H9 (cell line): ENCODE data around the gene OVOL3. TPM values are rescaled to one million over a fixed set of nuclear protein-coding genes. Genes with fewer than 3 reads are reported as not detected.
"Not testable (repeated sequence)": the region's sequence is repeated elsewhere in the genome, so short reads cannot be mapped to it uniquely, and the experiment has no call there.

Experiments
- DNase-seq: peaks from one replicate; pipeline ENCODE4 v3.0.0-alpha.2; 2017
- H2AFZ ChIP-seq: one replicate; pipeline ENCODE4 v1.6.1; 2013; ENCODE audit warnings: mild to moderate bottlenecking, low read length, control low read depth, moderate library complexity
- H2AK5ac ChIP-seq: 2 replicates; pipeline ENCODE4 v1.6.1; 2013; ENCODE audit warnings: low read length, control low read depth, mixed read lengths; ENCODE audit not compliant: insufficient read length
- H2BK120ac ChIP-seq: one replicate; pipeline ENCODE4 v1.6.1; 2013; ENCODE audit warnings: low read depth, mild to moderate bottlenecking, low read length, control low read depth, inconsistent platforms; ENCODE audit not compliant: poor library complexity, severe bottlenecking
- H2BK12ac ChIP-seq: 2 replicates; pipeline ENCODE4 v1.6.1; 2013; ENCODE audit warnings: low read length, control low read depth, mixed read lengths, low read depth; ENCODE audit not compliant: insufficient read length
- H2BK15ac ChIP-seq: 2 replicates; pipeline ENCODE4 v1.6.1; 2013; ENCODE audit warnings: low read depth, low read length, control low read depth
- H2BK20ac ChIP-seq: one replicate; pipeline ENCODE4 v1.6.1; 2013; ENCODE audit warnings: low read depth, mild to moderate bottlenecking, low read length, control low read depth, inconsistent platforms; ENCODE audit not compliant: poor library complexity, severe bottlenecking
- H2BK5ac ChIP-seq: 2 replicates; pipeline ENCODE4 v1.6.1; 2013; ENCODE audit warnings: low read length, control low read depth, mixed read lengths; ENCODE audit not compliant: insufficient read length
- H3K14ac ChIP-seq: 2 replicates; pipeline ENCODE4 v1.6.1; 2013; ENCODE audit warnings: low read length, control low read depth; ENCODE audit not compliant: insufficient read depth
- H3K18ac ChIP-seq: 2 replicates; pipeline ENCODE4 v1.6.1; 2013; ENCODE audit warnings: low read depth, mild to moderate bottlenecking, mixed read lengths, low read length, control low read depth; ENCODE audit not compliant: insufficient read length
- H3K23ac ChIP-seq: 2 replicates; pipeline ENCODE4 v1.6.1; 2013; ENCODE audit warnings: low read length, control low read depth, mixed read lengths, low read depth; ENCODE audit not compliant: insufficient read length
- H3K23me2 ChIP-seq: 2 replicates; pipeline ENCODE4 v1.6.1; 2013; ENCODE audit warnings: low read depth, mild to moderate bottlenecking, mixed read lengths, low read length, control low read depth; ENCODE audit not compliant: insufficient read length, poor library complexity, severe bottlenecking
- H3K27ac ChIP-seq: 2 replicates; pipeline ENCODE4 v1.5.1; 2013; ENCODE audit warnings: low read length, control low read depth, mixed read lengths, low read depth; ENCODE audit not compliant: insufficient read length
- H3K27me3 ChIP-seq: 2 replicates; pipeline ENCODE4 v1.6.1; 2013; ENCODE audit warnings: low read length, control low read depth, inconsistent platforms; ENCODE audit not compliant: insufficient read depth
- H3K4ac ChIP-seq: 2 replicates; pipeline ENCODE4 v1.6.1; 2013; ENCODE audit warnings: low read depth, mild to moderate bottlenecking, control low read depth, inconsistent platforms, low read length, moderate library complexity
- H3K4me1 ChIP-seq: 2 replicates; pipeline ENCODE4 v1.6.1; 2013; ENCODE audit warnings: low read length, control low read depth, inconsistent platforms; ENCODE audit not compliant: insufficient read depth
- H3K4me2 ChIP-seq: 2 replicates; pipeline ENCODE4 v1.6.1; 2013; ENCODE audit warnings: low read length, control low read depth, mixed read lengths; ENCODE audit not compliant: insufficient read length, insufficient read depth
- H3K56ac ChIP-seq: 2 replicates; pipeline ENCODE4 v1.6.1; 2013; ENCODE audit warnings: low read depth, mild to moderate bottlenecking, mixed read lengths, low read length, control low read depth; ENCODE audit not compliant: insufficient read length
- H3K79me1 ChIP-seq: 2 replicates; pipeline ENCODE4 v1.6.1; 2013; ENCODE audit warnings: low read depth, mild to moderate bottlenecking, moderate library complexity, low read length, control low read depth, inconsistent platforms; ENCODE audit not compliant: insufficient read depth, poor library complexity, severe bottlenecking
- H3K79me2 ChIP-seq: 2 replicates; pipeline ENCODE4 v1.6.1; 2013; ENCODE audit warnings: low read length, control low read depth, inconsistent platforms; ENCODE audit not compliant: insufficient read depth
- H3K9ac ChIP-seq: 2 replicates; pipeline ENCODE4 v1.6.1; 2013; ENCODE audit warnings: low read length, control low read depth, mixed read lengths; ENCODE audit not compliant: insufficient read length; ENCODE audit errors: extremely low read depth
- H3K9me3 ChIP-seq: one replicate; pipeline ENCODE4 v1.6.1; 2013; ENCODE audit warnings: low read depth, low read length, inconsistent platforms; ENCODE audit not compliant: control insufficient read depth
- H3T11ph ChIP-seq: one replicate; pipeline ENCODE4 v1.6.1; 2013; ENCODE audit warnings: mild to moderate bottlenecking, low read length, control low read depth, inconsistent platforms
- H4K20me1 ChIP-seq: one replicate; pipeline ENCODE4 v1.6.1; 2013; ENCODE audit not compliant: control insufficient read depth, insufficient read length, insufficient read depth
- H4K5ac ChIP-seq: 2 replicates; pipeline ENCODE4 v1.6.1; 2013; ENCODE audit warnings: low read depth, mild to moderate bottlenecking, mixed read lengths, low read length, control low read depth; ENCODE audit not compliant: insufficient read length
- H4K8ac ChIP-seq: replicated peaks from 2 replicates; pipeline ENCODE4 v1.6.1; 2013; ENCODE audit warnings: low read length, control low read depth, mixed read lengths, low read depth; ENCODE audit not compliant: insufficient read length
- H4K91ac ChIP-seq: 2 replicates; pipeline ENCODE4 v1.6.1; 2013; ENCODE audit warnings: low read depth, mild to moderate bottlenecking, moderate library complexity, mixed read lengths, low read length, control low read depth; ENCODE audit not compliant: insufficient read length
- H3K27ac Mint-ChIP-seq, 3 experiments: 2 replicates in 2 of 3; 3 replicates in 1 of 3; pipeline ENCODE4 v1.8.0; 2020 to 2021; ENCODE audit warnings: mixed read lengths in 3 of 3, mild to moderate bottlenecking in 1 of 3, moderate library complexity in 1 of 3
- H3K27me3 Mint-ChIP-seq: 2 replicates; pipeline ENCODE4 v1.8.0; 2021; ENCODE audit warnings: low read depth, mild to moderate bottlenecking, moderate library complexity, mixed read lengths
- H3K36me3 Mint-ChIP-seq, 3 experiments: 2 replicates in 2 of 3; 3 replicates in 1 of 3; pipeline ENCODE4 v1.8.0; 2020 to 2021; ENCODE audit warnings: low read depth in 3 of 3, mixed read lengths in 3 of 3; ENCODE audit not compliant: insufficient read depth in 1 of 3
- H3K4me1 Mint-ChIP-seq, 2 experiments: 2 replicates each; pipeline ENCODE4 v1.8.0; 2020; ENCODE audit warnings: mixed read lengths in 2 of 2
- H3K4me3 Mint-ChIP-seq, 2 experiments: 2 replicates in 1 of 2; 3 replicates in 1 of 2; pipeline ENCODE4 v1.8.0; 2020 to 2021; ENCODE audit warnings: mild to moderate bottlenecking in 2 of 2, mixed read lengths in 2 of 2, moderate library complexity in 1 of 2
- H3K9me3 Mint-ChIP-seq, 2 experiments: 2 replicates in 1 of 2; 3 replicates in 1 of 2; pipeline ENCODE4 v1.8.0; 2020; ENCODE audit warnings: mild to moderate bottlenecking in 2 of 2, mixed read lengths in 2 of 2, moderate library complexity in 1 of 2
- WGBS: extraction: QIAGEN DNeasy Blood & Tissue Kit; methylation state at CpG from one replicate; pipeline ENCODE4 v1.1.7; 2013; ENCODE audit warnings: missing lambda C conversion rate, low lambda C conversion rate, mixed read lengths; ENCODE audit not compliant: insufficient read length; ENCODE audit errors: extremely low coverage; 5-methylcytosine and 5-hydroxymethylcytosine counted together
- total RNA-seq: library from RNA; stranded (reverse); gene quantifications from 2 replicates; pipeline ENCODE4 v1.2.1, GENCODE V29; 2021
- TF ChIP-seq, protein P1 (sequence below): fragments of 200-600 bp; sonication (generic); conservative IDR thresholded peaks from 3 replicates; pipeline ENCODE4 v1.8.0; 2021; ENCODE audit warnings: antibody characterized with exemption, mild to moderate bottlenecking

The OVOL3 gene
- total RNA-seq, 1 experiment from 2014 or later, result not detected

DNA sequence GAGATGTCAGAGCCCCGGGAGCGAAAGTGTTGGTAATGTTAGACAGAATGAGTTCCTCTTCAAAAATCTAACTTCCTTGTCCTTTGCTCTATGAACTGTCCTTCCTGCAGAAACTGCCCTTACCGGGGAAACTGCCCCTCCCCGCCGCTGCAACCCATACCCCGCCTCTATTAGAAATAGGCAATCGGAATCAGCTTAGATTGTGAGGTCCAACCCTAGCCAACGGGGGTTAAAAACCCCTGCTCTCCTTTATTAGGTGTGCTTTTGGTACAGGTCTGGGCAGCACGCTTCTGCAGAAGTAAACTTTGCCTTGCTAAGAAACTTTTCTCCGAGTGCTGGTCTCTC is 17.4 kb downstream of the OVOL3 start:
- no peaks in the 10 kb centered on the region for H3K9me3 Mint-ChIP-seq
- no peaks in the 10 kb centered on the region; the same call in 1 of the 2 replicates for H3K4me1 ChIP-seq
- no peak overlapping the region for H3T11ph ChIP-seq
- H4K8ac ChIP-seq, result no peak overlapping the region
- no peak overlapping the region for H2BK15ac ChIP-seq
- H3K9me3 ChIP-seq, result no peaks in the 10 kb centered on the region
- H4K5ac ChIP-seq, result no peak overlapping the region
- H2BK12ac ChIP-seq, result no peak overlapping the region
- DNase-seq, result peak; percentile 57
- H2BK5ac ChIP-seq, result no peak overlapping the region
- H2AFZ ChIP-seq, result peak overlapping the region; percentile 57
- no peaks in the 10 kb centered on the region for H3K27me3 ChIP-seq
- H3K4me1 Mint-ChIP-seq, result peaks cover 9 to 11% of the 10 kb centered on the region in 2 experiments
- H2AK5ac ChIP-seq, result no peak overlapping the region
- no peaks in the 10 kb centered on the region for H4K20me1 ChIP-seq
- H3K79me1 ChIP-seq, result no peaks in the 10 kb centered on the region
- peak overlapping the region; percentile 79 for H3K4me2 ChIP-seq
- peak overlapping the region; percentile 4 for H3K27ac ChIP-seq
- peaks cover 9 to 23% (median 19%) of the 10 kb centered on the region in 3 experiments for H3K36me3 Mint-ChIP-seq
- TF ChIP-seq, protein P1, sequence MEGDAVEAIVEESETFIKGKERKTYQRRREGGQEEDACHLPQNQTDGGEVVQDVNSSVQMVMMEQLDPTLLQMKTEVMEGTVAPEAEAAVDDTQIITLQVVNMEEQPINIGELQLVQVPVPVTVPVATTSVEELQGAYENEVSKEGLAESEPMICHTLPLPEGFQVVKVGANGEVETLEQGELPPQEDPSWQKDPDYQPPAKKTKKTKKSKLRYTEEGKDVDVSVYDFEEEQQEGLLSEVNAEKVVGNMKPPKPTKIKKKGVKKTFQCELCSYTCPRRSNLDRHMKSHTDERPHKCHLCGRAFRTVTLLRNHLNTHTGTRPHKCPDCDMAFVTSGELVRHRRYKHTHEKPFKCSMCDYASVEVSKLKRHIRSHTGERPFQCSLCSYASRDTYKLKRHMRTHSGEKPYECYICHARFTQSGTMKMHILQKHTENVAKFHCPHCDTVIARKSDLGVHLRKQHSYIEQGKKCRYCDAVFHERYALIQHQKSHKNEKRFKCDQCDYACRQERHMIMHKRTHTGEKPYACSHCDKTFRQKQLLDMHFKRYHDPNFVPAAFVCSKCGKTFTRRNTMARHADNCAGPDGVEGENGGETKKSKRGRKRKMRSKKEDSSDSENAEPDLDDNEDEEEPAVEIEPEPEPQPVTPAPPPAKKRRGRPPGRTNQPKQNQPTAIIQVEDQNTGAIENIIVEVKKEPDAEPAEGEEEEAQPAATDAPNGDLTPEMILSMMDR, result no peak
- H3K18ac ChIP-seq, result peak overlapping the region; percentile 11
- H3K27ac Mint-ChIP-seq, result peak overlapping the region; percentile 93 to 96 (median 95)
- H3K14ac ChIP-seq, result no peak overlapping the region; the same call in 1 of the 2 replicates
- no CpG with 5 or more reads among the region's 10 CpGs for WGBS
- H3K23me2 ChIP-seq, result peaks cover 4% of the 10 kb centered on the region
- peak overlapping the region; percentile 5 for H3K9ac ChIP-seq
- H3K23ac ChIP-seq, result no peak overlapping the region
- peaks cover 2% of the 10 kb centered on the region; the same call in 1 of the 2 replicates for H3K27me3 Mint-ChIP-seq
- no peak overlapping the region for H2BK20ac ChIP-seq
- H3K4me3 Mint-ChIP-seq, result peak overlapping the region; percentile 80 to 91
- no peak overlapping the region for H3K4ac ChIP-seq
- H2BK120ac ChIP-seq, result no peak overlapping the region
- H4K91ac ChIP-seq, result no peak overlapping the region
- H3K79me2 ChIP-seq, result no peaks in the 10 kb centered on the region
- H3K56ac ChIP-seq, result no peak overlapping the region

DNA sequence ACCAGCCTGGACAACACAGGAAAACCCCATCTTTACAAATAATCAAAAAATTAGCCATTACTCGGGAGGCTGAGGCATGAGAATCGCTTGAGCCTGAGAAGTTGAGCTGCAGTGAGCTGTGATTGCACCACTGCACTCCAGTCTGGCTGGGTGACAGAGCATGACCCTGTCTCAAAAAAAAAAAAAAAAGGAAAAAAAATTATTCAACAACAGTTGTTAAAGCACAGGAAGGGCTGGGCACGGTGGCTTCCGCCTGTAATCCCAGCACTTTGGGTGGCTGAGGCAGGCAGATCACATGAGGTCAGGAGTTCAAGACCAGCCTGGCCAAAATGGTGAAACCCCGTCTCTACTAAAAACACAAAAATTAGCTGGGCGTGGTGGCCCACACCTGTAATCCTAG is 20.3 kb downstream of the OVOL3 start:
- H2BK15ac ChIP-seq, H3K4me3 Mint-ChIP-seq, H2BK12ac ChIP-seq, H2BK120ac ChIP-seq, H2AFZ ChIP-seq, H4K20me1 ChIP-seq, H3K56ac ChIP-seq, H3K9ac ChIP-seq, H3K9me3 Mint-ChIP-seq, H3K23me2 ChIP-seq, H3K4ac ChIP-seq, H2BK20ac ChIP-seq, H3K14ac ChIP-seq, H3K27ac ChIP-seq, H4K91ac ChIP-seq, H3K9me3 ChIP-seq, H4K5ac ChIP-seq, H3K27me3 ChIP-seq, H3T11ph ChIP-seq, H3K4me1 ChIP-seq, H3K23ac ChIP-seq, H3K4me2 ChIP-seq, H3K79me2 ChIP-seq, H3K79me1 ChIP-seq, H3K18ac ChIP-seq, H4K8ac ChIP-seq, H3K27me3 Mint-ChIP-seq, DNase-seq, H3K27ac Mint-ChIP-seq, H2AK5ac ChIP-seq, H3K36me3 Mint-ChIP-seq, H2BK5ac ChIP-seq: not testable (repeated sequence)
- peaks cover 9 to 11% of the 10 kb centered on the region in 2 experiments for H3K4me1 Mint-ChIP-seq
- WGBS, result no CpG with 5 or more reads among the region's 6 CpGs
